Adrenal gland (tissue), 12 donors: Measurements from ENCODE around the gene RCL1. TPM values are rescaled to one million over a fixed set of nuclear protein-coding genes. Genes with fewer than 3 reads are reported as not detected.
A peak's percentile ranks its signal among the peaks of the same experiment; 100 is the strongest.

Experiments used
- DNase-seq, 7 donors: peaks; one replicate each; pipeline ENCODE4 v3.0.0-alpha.2; 2019 to 2020
- H3K27ac ChIP-seq, 5 donors: fragments of 200-600 bp; sonication (generic) in 4 of 5; 1 replicate in 3 of 5; 2 replicates in 2 of 5; pipeline versions ENCODE4 v1.5.1 to v1.8.0; 2016 to 2020; ENCODE audit warnings: mild to moderate bottlenecking in 1 of 5
- H3K27me3 ChIP-seq: fragments of 200-600 bp; 2 replicates; pipeline ENCODE4 v1.8.0; 2021
- H3K36me3 ChIP-seq, 2 donors: fragments of 200-600 bp; replicated peaks in 1 of 2; 1 replicate in 1 of 2; 2 replicates in 1 of 2; pipeline versions ENCODE4 v1.5.1 to v1.8.0; 2018 to 2022
- H3K4me1 ChIP-seq, 2 donors: fragments of 200-600 bp; replicated peaks in 1 of 2; 1 replicate in 1 of 2; 2 replicates in 1 of 2; pipeline versions ENCODE4 v1.5.1 to v1.8.0; 2018 to 2021
- H3K4me3 ChIP-seq, 4 donors: fragments of 200-600 bp; sonication (generic) in 3 of 4; one replicate each; pipeline ENCODE4 v1.5.1; 2016 to 2018
- H3K9me3 ChIP-seq, 3 donors: fragments of 200-600 bp; sonication (generic) in 1 of 3; replicated peaks in 1 of 3; 1 replicate in 2 of 3; 2 replicates in 1 of 3; pipeline versions ENCODE4 v1.5.1 to v1.8.0; 2016 to 2021
- POLR2A ChIP-seq, 2 donors: fragments of 450-650 bp; IDR thresholded peaks; one replicate each; pipeline ENCODE4 v1.6.1; 2017; ENCODE audit warnings: antibody characterized with exemption in 2 of 2, mild to moderate bottlenecking in 2 of 2, moderate library complexity in 1 of 2
- WGBS, 4 donors: extraction: QIAGEN DNeasy Blood & Tissue Kit in 2 of 4; methylation state at CpG; one replicate each; pipeline versions ENCODE4 v1.1.5 to v1.1.7; 2013 to 2017; 5-methylcytosine and 5-hydroxymethylcytosine counted together
- intact Hi-C, 2 donors: fragments of 100-400 bp; cut with DNase I; formaldehyde crosslinking; loops; one replicate each; pipeline versions ENCODE4 v1.14.1 to v1.15.0; 2022 to 2023
- polyA plus RNA-seq, 3 donors: library from polyadenylated mRNA; stranded (reverse); fragments of 200-250 nt in 2 of 3; fragments of 350-450 nt in 1 of 3; fragmentation: Illumina TruSeq in 1 of 3; extraction: RNeasy Lipid Tissue Mini Kit (QIAGEN cat#74804) in 1 of 3; gene quantifications; one replicate each; pipeline ENCODE4 v1.2.3, GENCODE V29; 2013 to 2014
- total RNA-seq, 9 donors: library from RNA; depleted of rRNA in 4 of 9; stranded (reverse); fragments of >200 nt in 4 of 9; fragments of 120-200 nt in 1 of 9; fragmentation: NEBNext Ultra II Directional in 1 of 9; extraction: Animal tissue kit (Norgen Biotek cat#: 25700) in 1 of 9; gene quantifications; one replicate each; pipeline versions ENCODE4 v1.1.0 to v1.2.4, GENCODE V29; 2013 to 2023
- TF ChIP-seq, protein P1 (sequence below), 6 experiments: fragments of 450-650 bp in 4 of 6; fragments of 200-600 bp in 2 of 6; sonication (generic) in 1 of 6; IDR thresholded peaks; 1 replicate in 5 of 6; 2 replicates in 1 of 6; pipeline versions ENCODE4 v1.5.1 to v1.8.0; 2016 to 2021; ENCODE audit warnings: antibody characterized with exemption in 6 of 6, mild to moderate bottlenecking in 2 of 6, moderate library complexity in 1 of 6
- donor health status: healthy with polysubstance abuse.
- donor health status: Bipolar disorder and iron deficiency.
- donor health status: DM: yes; HTN: yes; CAD: no.
- donor health status: DM: no; HTN: no; CAD: no.
- donor health status: DM: no; HTN: no; CAD: no.
- donor health status: DM: yes; HTN: yes; CAD: no.

Gene RCL1
- total and polyA plus RNA-seq, 12 donors = 15.4 to 33.4 (median 22.6) TPM

DNA sequence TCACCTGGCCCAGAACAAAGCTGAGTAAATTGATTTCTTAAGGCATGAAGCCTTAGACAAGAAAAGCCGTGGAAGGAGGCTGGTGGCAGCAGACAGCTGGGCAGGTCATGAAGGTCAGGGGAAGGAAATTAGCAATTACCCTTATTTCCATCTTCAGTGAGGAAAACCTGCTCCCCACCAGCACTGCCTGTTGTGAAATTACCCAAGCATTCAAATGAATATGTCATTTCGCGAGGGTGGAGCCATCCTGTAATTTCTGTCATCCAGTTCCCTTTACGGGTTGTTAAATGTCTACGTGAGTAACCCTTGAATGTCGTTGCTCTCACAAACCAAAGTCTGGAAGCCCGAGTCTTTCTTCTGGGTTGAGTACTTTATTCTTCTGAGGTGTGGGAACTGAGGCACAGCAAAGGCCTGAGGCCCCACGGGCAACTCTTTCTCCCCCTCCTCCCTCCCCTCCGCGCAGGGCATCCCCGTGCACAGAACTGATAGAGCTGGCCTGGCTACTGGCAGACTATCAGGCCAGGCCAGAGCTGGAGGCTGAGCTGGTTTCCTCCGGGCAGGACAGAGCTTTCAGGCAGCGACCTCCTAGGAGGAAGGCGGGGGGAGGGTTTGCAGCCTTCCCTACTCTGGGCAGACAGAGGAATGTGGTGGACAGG, 29.7 kb upstream of the RCL1 start:
- intact Hi-C loops = loop anchor here (5.0 to 10.0 kb wide), 6 partner anchors 159 to 832 kb away; partner anchors contain the start of genes JAK2 (in 2 of the 2) and PLGRKT (in 1 of the 2)

GRCh38 chr9:4764033-4764432, 28.7 kb upstream of the RCL1 start:
- no peaks in the 10 kb centered on the region for H3K9me3 ChIP-seq
- 62 to 79% (median 69%) methylated on average over 3 of the region's 3 CpGs for WGBS, 4 donors

More for the DNA sequence above, 29.7 kb upstream of the RCL1 start:
- H3K9me3 ChIP-seq = no peaks in the 10 kb centered on the region
- H3K4me1 ChIP-seq = peaks cover 0 to 14% of the 10 kb centered on the region in 2 donors
- TF ChIP-seq POLR2A (IDR thresholded peaks at IDR 0.05) = no peak
- TF ChIP-seq, protein P1, sequence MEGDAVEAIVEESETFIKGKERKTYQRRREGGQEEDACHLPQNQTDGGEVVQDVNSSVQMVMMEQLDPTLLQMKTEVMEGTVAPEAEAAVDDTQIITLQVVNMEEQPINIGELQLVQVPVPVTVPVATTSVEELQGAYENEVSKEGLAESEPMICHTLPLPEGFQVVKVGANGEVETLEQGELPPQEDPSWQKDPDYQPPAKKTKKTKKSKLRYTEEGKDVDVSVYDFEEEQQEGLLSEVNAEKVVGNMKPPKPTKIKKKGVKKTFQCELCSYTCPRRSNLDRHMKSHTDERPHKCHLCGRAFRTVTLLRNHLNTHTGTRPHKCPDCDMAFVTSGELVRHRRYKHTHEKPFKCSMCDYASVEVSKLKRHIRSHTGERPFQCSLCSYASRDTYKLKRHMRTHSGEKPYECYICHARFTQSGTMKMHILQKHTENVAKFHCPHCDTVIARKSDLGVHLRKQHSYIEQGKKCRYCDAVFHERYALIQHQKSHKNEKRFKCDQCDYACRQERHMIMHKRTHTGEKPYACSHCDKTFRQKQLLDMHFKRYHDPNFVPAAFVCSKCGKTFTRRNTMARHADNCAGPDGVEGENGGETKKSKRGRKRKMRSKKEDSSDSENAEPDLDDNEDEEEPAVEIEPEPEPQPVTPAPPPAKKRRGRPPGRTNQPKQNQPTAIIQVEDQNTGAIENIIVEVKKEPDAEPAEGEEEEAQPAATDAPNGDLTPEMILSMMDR (IDR thresholded peaks at IDR 0.05) = peak in 1 of 6 experiments; percentile 18
- DNase-seq = peak in 6 of 7 donors; percentile 26 to 69 (median 34)
- no peaks in the 10 kb centered on the region for H3K36me3 ChIP-seq
- no peaks in the 10 kb centered on the region for H3K27me3 ChIP-seq
- 32 to 47% (median 41%) methylated on average over 8 to 14 of the region's 14 CpGs for WGBS, 4 donors
- peak overlapping the region in 2 of 5 donors; percentile 9 to 54 for H3K27ac ChIP-seq
- H3K4me3 ChIP-seq = peak overlapping the region in 1 of 4 donors; percentile 33

GRCh38 chr9:4768681-4769080, 24.1 kb upstream of the RCL1 start:
- intact Hi-C loops = loop anchor here (10.0 kb wide), 4 partner anchors 216 to 826 kb away; partner anchors contain the start of genes JAK2 (in 1 of the 2) and PLGRKT (in 1 of the 2)
- H3K27ac ChIP-seq = no peak overlapping the region
- TF ChIP-seq, protein P1 (IDR thresholded peaks at IDR 0.05) = no peak
- no peak for TF ChIP-seq POLR2A (IDR thresholded peaks at IDR 0.05)
- H3K9me3 ChIP-seq = no peaks in the 10 kb centered on the region
- H3K4me1 ChIP-seq = peaks cover 3% of the 10 kb centered on the region in 2 donors
- H3K4me3 ChIP-seq = no peak overlapping the region
- DNase-seq = no peak
- H3K27me3 ChIP-seq = no peaks in the 10 kb centered on the region
- no peaks in the 10 kb centered on the region for H3K36me3 ChIP-seq

More at GRCh38 chr9:4764033-4764432, 28.7 kb upstream of the RCL1 start:
- intact Hi-C loops = loop anchor here (5.0 to 10.0 kb wide), 6 partner anchors 158 to 831 kb away; partner anchors contain the start of genes JAK2 (in 2 of the 2) and PLGRKT (in 1 of the 2)
- Histone ChIP-seq H3K27ac (no peak overlapping the region), H3K4me1 (peaks cover 0 to 14% of the 10 kb centered on the region in 2 donors), H3K4me3 (no peak overlapping the region), H3K36me3 (no peaks in the 10 kb centered on the region), H3K27me3 (no peaks in the 10 kb centered on the region)
- TF ChIP-seq POLR2A (IDR thresholded peaks at IDR 0.05) = no peak
- TF ChIP-seq, protein P1 (IDR thresholded peaks at IDR 0.05) = no peak
- no peak for DNase-seq

DNA sequence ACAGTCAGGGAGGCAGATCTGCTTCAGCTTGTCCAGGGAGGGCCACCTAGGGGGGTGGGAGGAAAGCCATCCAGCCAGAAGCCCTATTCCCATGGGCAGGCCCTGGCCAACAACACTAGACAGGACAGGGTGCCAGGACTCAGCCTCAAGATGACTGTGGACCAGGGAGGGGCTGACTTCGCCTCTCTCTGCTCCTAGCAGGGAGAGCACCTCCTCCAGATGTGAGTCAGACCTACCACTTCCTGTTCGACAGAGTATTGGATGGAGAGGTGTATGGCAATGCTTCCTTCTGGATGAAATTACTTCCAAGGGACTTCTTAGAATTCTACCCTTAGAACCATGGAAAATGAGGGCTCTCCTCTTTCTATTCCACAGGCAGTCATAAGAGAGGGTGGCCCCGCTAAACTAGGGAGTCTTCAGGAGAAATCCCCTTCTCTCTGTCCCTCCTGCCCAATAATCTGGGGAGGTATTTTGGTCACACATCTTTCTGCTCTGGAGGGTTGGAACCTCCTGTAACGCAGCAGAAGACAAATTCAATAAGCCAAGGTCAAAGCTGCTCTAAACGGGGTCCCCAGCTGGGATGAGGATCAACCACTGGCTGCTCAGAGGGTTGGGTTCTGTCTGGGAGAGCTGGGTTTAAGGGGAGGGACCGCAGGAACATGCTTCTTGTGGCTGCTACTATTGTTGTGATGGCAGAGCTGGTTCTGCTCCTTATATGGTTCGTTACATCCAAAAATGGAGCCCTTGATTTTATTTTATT, 23.2 kb upstream of the RCL1 start:
- H3K4me1 ChIP-seq = peaks cover 7 to 11% of the 10 kb centered on the region in 2 donors
- H3K27ac ChIP-seq = no peak overlapping the region
- no peak for DNase-seq
- WGBS, 4 donors = 72 to 85% (median 80%) methylated on average over 6 to 7 of the region's 7 CpGs
- TF ChIP-seq, protein P1 (IDR thresholded peaks at IDR 0.05) = no peak
- TF ChIP-seq POLR2A (IDR thresholded peaks at IDR 0.05) = no peak
- intact Hi-C loops = loop anchor here (10.0 kb wide), 4 partner anchors 215 to 825 kb away; partner anchors contain the start of genes JAK2 (in 1 of the 2) and PLGRKT (in 1 of the 2)
- no peak overlapping the region for H3K4me3 ChIP-seq
- H3K36me3 ChIP-seq = no peaks in the 10 kb centered on the region
- H3K9me3 ChIP-seq = no peaks in the 10 kb centered on the region
- no peaks in the 10 kb centered on the region for H3K27me3 ChIP-seq
